Eye (tissue), 1 donor: ENCODE data around the gene ATP6V0C.
"Not testable (repeated sequence)": the region's sequence is repeated elsewhere in the genome, so short reads cannot be mapped to it uniquely, and the experiment has no call there.

Experiments
- DNase-seq: peaks from one replicate; pipeline ENCODE4 v3.0.0-alpha.2; 2015

Gene ATP6V0C

GRCh38 chr16:2560131-2560797 lies 46.5 kb downstream of the ATP6V0C start:
- DNase-seq, result not testable (repeated sequence)

- not testable (repeated sequence) for DNase-seq
Measured at GRCh38 chr16:2560798-2561133, 47.0 kb downstream of the ATP6V0C start.

- not testable (repeated sequence) for DNase-seq
Measured at GRCh38 chr16:2567506-2567905, 53.8 kb downstream of the ATP6V0C start.

- not testable (repeated sequence) for DNase-seq
Measured at GRCh38 chr16:2568573-2568972, 54.8 kb downstream of the ATP6V0C start.
